Myocyte (in vitro differentiated cells): ENCODE results near the gene SHKBP1. TPM values are rescaled to one million over a fixed set of nuclear protein-coding genes. Genes with fewer than 3 reads are reported as not detected.
"Not testable (repeated sequence)": the region's sequence is repeated elsewhere in the genome, so short reads cannot be mapped to it uniquely, and the experiment has no call there.

ENCODE experiments used
- DNase-seq: peaks from one replicate; pipeline ENCODE4 v3.0.0-alpha.2; 2012; ENCODE audit warnings: low read depth
- total RNA-seq: library from RNA; depleted of rRNA; stranded (reverse); fragments of >200 nt; gene quantifications from 2 replicates; pipeline ENCODE4 v1.2.3, GENCODE V29; 2014

Gene SHKBP1
- total RNA-seq, 1 donor from 2014 or later: 27.8 TPM

GRCh38 chr19:40584007-40584406, 7.3 kb downstream of the SHKBP1 start:
- no peak for DNase-seq

- no peak for DNase-seq
Measured at GRCh38 chr19:40585241-40585981, 8.7 kb downstream of the SHKBP1 start.

DNA sequence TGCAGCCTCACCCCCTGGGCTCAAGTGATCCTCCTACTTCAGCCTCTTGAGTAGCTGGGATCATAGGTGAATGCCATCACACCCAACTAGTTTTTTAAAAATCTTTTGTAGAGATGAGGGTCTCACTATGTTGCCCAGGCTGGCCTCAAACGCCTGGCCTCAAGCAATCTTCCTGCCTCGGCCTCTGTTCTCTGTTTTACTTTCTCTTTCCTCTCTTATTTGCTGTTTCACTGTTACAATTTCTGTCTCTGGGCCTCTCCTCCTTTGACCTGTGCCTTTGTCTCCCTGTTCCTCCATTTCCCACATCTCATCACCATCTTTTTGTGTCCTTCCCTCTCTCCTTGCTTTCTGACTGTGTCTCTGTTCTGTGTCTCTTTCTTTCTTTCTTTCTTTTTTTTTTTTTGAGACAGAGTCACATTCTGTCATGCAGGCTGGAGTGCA, 9.3 kb downstream of the SHKBP1 start:
- no peak for DNase-seq

- DNase-seq: no peak
Measured at GRCh38 chr19:40586611-40587010, 9.9 kb downstream of the SHKBP1 start.

DNA sequence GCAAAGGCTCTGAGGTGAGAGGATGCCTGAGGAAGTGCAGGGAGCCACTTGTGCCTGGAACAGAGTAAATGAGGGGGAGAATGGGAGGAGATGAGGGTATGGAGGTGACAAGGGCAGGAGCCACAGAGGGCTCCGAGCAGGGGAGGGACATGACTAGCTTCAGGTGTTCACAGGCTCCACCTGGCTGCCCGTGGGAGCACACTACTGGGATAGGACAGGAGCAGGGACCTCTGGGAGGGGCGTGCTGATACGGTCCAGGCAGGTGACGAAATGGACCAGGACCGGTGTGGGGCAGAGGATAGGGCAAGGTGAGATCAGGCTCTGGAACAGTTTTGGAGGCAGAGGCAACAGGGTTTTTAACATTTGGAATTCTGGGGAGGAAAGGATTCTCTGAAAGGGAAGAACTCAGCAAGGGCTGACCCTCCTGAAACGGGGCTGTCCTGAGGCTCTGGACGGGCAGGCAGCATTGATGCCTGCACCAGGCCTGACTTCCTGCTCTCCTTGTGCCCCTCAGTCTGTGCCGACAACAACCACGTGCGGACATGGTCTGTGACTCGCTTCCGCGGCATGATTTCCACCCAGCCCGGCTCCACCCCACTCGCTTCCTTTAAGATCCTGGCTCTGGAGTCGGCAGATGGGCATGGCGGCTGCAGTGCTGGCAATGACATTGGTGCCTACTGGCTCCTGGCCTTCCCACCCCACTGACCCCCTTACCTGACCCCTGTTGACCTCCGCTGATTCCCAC, 11.6 kb downstream of the SHKBP1 start:
- DNase-seq: peak; percentile 59

GRCh38 chr19:40588926-40589569, 12.4 kb downstream of the SHKBP1 start:
- no peak for DNase-seq

- no peak for DNase-seq
Measured at GRCh38 chr19:40589591-40590429, 13.1 kb downstream of the SHKBP1 start.

DNA sequence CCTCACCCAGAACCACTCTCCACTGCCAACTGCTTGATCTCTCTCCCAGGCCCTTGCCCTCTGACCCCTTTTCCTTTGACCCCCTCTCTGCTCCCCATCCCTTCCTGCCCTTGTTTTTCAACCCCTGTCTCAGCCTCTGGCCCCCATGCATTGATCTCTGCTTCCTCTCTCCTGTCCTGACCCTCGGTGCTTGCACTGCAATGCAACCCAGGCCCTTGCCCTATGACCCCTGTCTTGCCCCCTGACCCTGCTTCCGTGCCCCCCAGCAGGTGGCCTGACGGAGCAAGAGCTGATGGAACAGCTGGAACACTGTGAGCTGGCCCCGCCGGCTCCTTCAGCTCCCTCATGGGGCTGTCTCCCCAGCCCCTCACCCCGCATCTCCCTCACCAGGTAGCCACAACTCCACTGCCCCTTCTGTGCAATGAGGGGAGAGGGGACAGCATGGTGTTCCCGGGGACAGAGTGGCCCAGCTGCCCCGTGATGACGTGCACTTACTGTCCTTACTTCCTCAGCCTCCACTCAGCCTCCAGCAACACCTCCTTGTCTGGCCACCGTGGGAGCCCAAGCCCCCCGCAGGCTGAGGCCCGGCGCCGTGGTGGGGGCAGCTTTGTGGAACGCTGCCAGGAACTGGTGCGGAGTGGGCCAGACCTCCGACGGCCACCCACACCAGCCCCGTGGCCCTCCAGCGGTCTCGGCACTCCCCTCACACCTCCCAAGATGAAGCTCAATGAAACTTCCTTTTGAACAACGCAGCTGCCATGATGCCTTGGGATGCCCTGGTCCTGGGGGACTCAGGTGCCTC, 14.0 kb downstream of the SHKBP1 start:
- no peak for DNase-seq

- not testable (repeated sequence) for DNase-seq
Measured at GRCh38 chr19:40591724-40592123, 15.1 kb downstream of the SHKBP1 start.

GRCh38 chr19:40592170-40592569, 15.5 kb downstream of the SHKBP1 start:
- peak; percentile 60 for DNase-seq

DNA sequence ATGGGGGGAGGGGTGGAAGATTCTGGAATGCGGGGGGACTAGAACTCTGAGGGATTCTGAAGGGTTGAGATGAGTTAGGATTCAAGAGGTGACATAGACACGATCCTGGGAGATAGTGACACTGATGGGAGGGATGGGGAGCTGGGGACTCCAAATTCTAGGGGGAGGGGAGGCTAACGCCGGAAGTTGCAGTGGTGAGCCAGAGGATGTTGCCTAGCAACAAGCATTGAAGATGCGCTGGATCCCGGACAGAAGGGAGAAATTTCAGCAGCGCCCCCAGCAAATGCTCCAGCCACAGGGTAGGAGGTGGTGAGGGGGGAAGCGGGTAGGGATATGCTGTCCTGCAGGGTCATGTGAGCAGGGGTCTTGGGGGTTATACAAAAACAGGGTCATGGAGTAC, 17.6 kb downstream of the SHKBP1 start:
- no peak for DNase-seq

DNA sequence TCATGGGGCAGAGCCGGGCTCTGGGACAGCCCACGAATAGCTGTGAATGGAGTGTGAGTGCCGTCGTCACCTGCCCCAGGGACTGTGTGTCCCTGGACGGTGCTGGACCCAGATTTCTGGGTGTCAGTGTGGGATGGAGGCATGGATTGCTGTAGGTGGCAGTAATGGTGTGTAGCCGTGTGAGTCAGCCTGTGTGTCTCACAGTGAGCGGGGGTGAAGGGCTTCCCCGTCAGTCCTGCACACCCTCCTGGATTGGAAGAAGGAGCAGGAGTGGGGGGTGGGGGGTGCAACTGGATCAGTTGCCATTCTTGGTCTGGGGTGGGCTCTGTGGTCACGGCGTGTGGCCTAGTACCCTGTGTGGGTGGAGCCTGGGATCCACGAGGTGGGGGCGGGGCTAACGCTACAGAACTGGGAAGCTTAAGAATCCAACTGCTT, 18.0 kb downstream of the SHKBP1 start:
- DNase-seq: no peak

DNA sequence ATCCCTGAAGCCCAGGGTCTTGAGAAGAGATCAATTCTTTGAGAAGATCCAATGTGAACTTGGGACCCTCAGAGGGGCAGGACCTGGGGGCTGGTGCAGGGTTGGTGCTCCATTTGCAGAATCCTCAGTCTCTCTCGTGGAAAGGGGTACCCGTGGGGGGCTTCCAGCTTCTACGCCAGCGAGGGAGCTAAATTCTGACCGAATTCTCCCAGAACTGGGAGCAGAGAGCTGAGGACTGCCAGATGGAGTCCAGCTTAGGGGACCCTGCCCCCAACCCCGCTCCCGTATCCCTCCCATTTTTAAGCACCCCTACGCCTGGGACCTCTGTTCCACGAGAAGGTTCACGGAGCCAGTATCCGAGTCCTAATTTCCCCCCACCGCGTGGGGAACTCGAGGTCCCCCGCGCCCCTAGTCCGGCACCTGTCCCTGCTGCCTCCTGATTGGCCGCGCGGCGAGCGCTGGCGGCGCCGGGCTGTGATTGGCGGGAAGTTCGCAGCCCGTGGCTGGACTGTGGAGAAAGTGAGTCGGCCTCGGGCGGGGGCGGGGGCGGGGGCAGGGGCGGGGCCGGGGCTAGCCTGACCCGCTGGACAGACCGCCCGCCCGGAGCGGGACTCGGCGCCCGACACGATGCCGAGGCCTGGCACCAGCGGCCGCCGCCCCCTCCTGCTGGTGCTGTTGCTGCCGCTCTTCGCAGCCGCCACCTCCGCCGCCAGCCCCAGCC, 20.1 kb downstream of the SHKBP1 start:
- DNase-seq: peak; percentile 41

- no peak for DNase-seq
Measured at GRCh38 chr19:40597329-40597838, 20.7 kb downstream of the SHKBP1 start.

- DNase-seq: peak; percentile 87
Measured at GRCh38 chr19:40598121-40598917, 21.6 kb downstream of the SHKBP1 start.

DNA sequence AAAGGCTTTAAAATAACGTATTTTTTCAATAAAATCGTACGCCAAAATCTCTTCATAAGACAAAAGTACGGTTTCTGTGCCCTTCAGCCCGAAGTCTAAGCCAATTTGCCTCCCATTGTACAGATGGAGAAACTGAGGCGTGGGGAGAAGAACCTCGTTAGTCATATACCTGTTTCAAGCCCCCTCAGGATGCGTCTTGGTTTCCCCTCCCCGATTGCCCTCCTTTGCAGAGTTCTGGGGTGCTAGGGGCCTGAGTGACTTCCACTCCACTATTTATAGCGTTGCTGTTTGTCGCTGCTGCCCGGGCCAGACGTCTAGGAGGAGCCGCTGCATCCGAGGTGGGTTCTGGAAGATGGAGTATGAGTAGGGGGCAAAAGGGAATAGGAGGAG, 22.2 kb downstream of the SHKBP1 start:
- no peak for DNase-seq

- DNase-seq: no peak
Measured at GRCh38 chr19:40599331-40599901, 22.7 kb downstream of the SHKBP1 start.

GRCh38 chr19:40599902-40600569, 23.4 kb downstream of the SHKBP1 start:
- DNase-seq: no peak
